Type B pancreatic cell (in vitro differentiated cells): ENCODE results near the gene P2RY11. TPM values are rescaled to one million over a fixed set of nuclear protein-coding genes. Genes with fewer than 3 reads are reported as not detected.

ENCODE experiments used
- DNase-seq: peaks from one replicate; pipeline ENCODE4 v3.0.0; 2021; ENCODE audit warnings: mixed read lengths; ENCODE audit not compliant: unreplicated experiment; ENCODE audit errors: extremely low spot score
- H3K27ac Mint-ChIP-seq: 2 replicates; pipeline ENCODE4 v1.8.0; 2021; ENCODE audit warnings: mild to moderate bottlenecking, mixed read lengths
- H3K27me3 Mint-ChIP-seq: 2 replicates; pipeline ENCODE4 v1.8.0; 2021; ENCODE audit warnings: mixed read lengths
- H3K36me3 Mint-ChIP-seq: 2 replicates; pipeline ENCODE4 v1.8.0; 2021; ENCODE audit warnings: mixed read lengths
- H3K4me1 Mint-ChIP-seq: one replicate; pipeline ENCODE4 v1.8.0; 2021; ENCODE audit warnings: mixed read lengths; ENCODE audit not compliant: unreplicated experiment
- H3K4me3 Mint-ChIP-seq: 2 replicates; pipeline ENCODE4 v1.8.0; 2021; ENCODE audit warnings: mild to moderate bottlenecking, mixed read lengths
- H3K9me3 Mint-ChIP-seq: 2 replicates; pipeline ENCODE4 v1.8.0; 2021; ENCODE audit warnings: mixed read lengths
- total RNA-seq: library from RNA; stranded (reverse); gene quantifications from 2 replicates; pipeline ENCODE4 v1.2.1, GENCODE V29; 2021; ENCODE audit warnings: low replicate concordance
- TF ChIP-seq, protein P1 (sequence below): fragments of 200-600 bp; sonication (generic); conservative IDR thresholded peaks from 2 replicates; pipeline ENCODE4 v1.5.0; 2021; ENCODE audit warnings: antibody characterized with exemption, mild to moderate bottlenecking

The P2RY11 gene
- total RNA-seq, 1 donor from 2014 or later = 26.0 TPM

DNA sequence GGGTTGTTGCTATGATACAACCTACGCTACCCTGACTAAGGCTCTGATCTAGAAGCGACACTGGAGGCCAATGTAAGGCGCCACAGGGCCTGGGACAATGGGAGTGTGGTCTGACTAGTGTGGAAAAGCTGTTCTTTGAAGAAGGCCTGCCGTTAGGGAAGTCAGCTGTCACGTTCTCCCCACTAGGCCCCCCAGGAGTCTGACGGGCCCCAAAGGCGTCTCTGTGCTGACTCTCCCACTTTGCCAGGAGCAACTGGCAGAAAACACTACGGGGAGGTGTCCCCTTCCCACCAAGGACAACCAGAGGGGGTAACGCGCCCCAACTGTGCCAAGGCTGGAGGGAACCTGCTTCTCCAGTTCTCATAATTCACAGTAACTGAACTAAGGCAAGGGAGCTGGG, 33.5 kb downstream of the P2RY11 start:
- Mint-ChIP-seq H3K27me3 (no peaks in the 10 kb centered on the region), H3K36me3 (peaks cover 7% of the 10 kb centered on the region)

DNA sequence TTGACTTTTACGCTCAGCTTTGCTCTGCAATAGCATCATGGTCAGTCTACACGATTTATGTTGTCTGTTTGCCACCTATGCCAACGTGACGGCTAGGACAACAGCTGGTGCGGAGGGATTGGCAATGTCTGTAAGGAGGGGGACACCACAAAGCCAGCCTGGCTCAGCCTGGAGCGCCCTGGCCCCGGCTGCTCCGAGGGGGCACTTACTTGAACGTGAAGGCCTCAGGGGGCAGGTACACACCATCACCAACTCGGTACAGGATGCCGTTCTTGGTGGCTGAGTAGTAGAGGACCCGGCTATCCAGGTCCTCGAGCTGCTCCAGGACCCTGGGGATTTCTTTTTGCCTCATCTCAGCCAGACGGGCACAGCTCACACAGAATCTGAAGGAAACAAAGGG, 34.6 kb downstream of the P2RY11 start:
- H3K9me3 Mint-ChIP-seq = no peaks in the 10 kb centered on the region
- H3K27ac Mint-ChIP-seq = no peak overlapping the region
- TF ChIP-seq, protein P1, sequence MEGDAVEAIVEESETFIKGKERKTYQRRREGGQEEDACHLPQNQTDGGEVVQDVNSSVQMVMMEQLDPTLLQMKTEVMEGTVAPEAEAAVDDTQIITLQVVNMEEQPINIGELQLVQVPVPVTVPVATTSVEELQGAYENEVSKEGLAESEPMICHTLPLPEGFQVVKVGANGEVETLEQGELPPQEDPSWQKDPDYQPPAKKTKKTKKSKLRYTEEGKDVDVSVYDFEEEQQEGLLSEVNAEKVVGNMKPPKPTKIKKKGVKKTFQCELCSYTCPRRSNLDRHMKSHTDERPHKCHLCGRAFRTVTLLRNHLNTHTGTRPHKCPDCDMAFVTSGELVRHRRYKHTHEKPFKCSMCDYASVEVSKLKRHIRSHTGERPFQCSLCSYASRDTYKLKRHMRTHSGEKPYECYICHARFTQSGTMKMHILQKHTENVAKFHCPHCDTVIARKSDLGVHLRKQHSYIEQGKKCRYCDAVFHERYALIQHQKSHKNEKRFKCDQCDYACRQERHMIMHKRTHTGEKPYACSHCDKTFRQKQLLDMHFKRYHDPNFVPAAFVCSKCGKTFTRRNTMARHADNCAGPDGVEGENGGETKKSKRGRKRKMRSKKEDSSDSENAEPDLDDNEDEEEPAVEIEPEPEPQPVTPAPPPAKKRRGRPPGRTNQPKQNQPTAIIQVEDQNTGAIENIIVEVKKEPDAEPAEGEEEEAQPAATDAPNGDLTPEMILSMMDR = no peak
- no peak for DNase-seq
- no peak overlapping the region for H3K4me3 Mint-ChIP-seq
- no peaks in the 10 kb centered on the region for H3K27me3 Mint-ChIP-seq
- H3K4me1 Mint-ChIP-seq = no peaks in the 10 kb centered on the region
- H3K36me3 Mint-ChIP-seq = peaks cover 11% of the 10 kb centered on the region

More for the DNA sequence above, 33.5 kb downstream of the P2RY11 start:
- Mint-ChIP-seq H3K4me3 (no peak overlapping the region), H3K27ac (no peak overlapping the region), H3K4me1 (no peaks in the 10 kb centered on the region), H3K9me3 (no peaks in the 10 kb centered on the region)
- TF ChIP-seq, protein P1 = no peak
- DNase-seq = no peak

DNA sequence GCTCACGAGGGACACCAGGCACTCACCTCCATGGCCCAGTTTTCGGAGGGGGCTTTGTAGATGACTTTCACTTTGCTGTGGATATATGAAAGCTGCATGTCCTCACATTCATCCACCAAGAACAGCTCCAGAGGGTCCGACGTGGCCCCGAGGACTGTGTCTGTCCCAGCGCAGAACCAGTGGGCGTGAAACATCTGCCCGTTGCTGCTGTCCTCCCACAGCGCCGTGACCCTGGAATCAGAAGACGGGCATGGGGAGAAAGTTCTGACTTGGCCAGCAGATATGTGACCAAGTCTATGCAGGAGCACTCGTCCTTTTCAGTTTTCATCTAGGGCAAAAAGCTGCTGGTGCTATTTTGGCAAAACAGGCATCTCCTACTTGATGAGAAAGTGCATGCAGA, 37.9 kb downstream of the P2RY11 start:
- TF ChIP-seq, protein P1 = no peak
- no peak for DNase-seq
- no peaks in the 10 kb centered on the region for H3K4me1 Mint-ChIP-seq
- no peaks in the 10 kb centered on the region for H3K27me3 Mint-ChIP-seq
- peaks cover 19% of the 10 kb centered on the region for H3K36me3 Mint-ChIP-seq
- H3K9me3 Mint-ChIP-seq = no peaks in the 10 kb centered on the region
- no peak overlapping the region for H3K4me3 Mint-ChIP-seq
- no peak overlapping the region for H3K27ac Mint-ChIP-seq

DNA sequence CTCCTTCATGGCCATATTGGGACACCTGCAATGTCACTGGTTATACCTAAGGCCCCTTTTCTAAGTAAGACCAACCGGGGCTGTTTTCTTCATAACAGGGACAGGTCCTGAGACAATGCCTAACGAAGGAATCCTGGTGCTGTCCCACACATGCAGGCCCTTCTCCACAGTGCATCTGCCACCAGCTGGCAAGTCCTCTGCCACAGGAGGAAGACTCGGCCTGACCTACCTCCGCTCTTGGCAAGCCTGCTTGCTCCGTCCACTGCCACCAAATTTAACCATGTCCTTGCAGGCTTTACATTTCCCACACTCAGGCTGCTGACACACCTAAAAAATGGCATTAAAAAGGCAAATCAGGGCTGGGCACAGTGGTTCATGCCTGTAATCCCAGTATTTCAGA, 40.0 kb downstream of the P2RY11 start:
- TF ChIP-seq, protein P1 = no peak
- Mint-ChIP-seq H3K36me3 (peaks cover 22% of the 10 kb centered on the region), H3K27me3 (no peaks in the 10 kb centered on the region), H3K27ac (no peak overlapping the region), H3K4me1 (no peaks in the 10 kb centered on the region), H3K4me3 (no peak overlapping the region), H3K9me3 (no peaks in the 10 kb centered on the region)
- no peak for DNase-seq

DNA sequence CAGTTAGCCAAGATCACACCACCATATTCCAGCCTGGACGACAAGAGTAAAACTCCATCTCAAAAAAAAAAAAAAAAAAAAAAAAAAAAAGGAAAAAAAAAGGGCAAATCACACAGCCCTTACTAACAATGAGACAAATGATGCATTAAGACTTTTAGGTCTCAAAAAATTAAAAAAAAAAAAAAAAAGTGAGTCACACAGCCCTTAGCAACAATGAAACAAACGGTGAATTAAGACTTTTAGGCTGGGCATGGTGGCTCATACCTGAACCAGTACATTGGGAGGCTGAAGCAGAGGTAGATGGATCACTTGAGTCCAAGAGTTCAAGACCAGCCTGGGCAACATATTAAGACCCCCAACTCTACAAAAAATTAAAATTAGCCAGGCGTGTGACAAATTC, 40.6 kb downstream of the P2RY11 start:
- H3K36me3 Mint-ChIP-seq = peaks cover 21% of the 10 kb centered on the region

More for the DNA sequence above, 40.6 kb downstream of the P2RY11 start:
- H3K27me3 Mint-ChIP-seq = no peaks in the 10 kb centered on the region
- H3K9me3 Mint-ChIP-seq = no peaks in the 10 kb centered on the region
- H3K4me1 Mint-ChIP-seq = no peaks in the 10 kb centered on the region
- TF ChIP-seq, protein P1 = no peak
- no peak for DNase-seq
- no peak overlapping the region for H3K27ac Mint-ChIP-seq
- no peak overlapping the region for H3K4me3 Mint-ChIP-seq
